HG03354 (cell line): ENCODE measurements around the gene FLNB.
A peak's percentile ranks its signal among the peaks of the same experiment; 100 is the strongest.

Source experiments
- ATAC-seq: cut with Tn5 transposase; IDR thresholded peaks from one replicate; pipeline ENCODE4 v1.9.1; 2021; ENCODE audit warnings: mild to moderate bottlenecking; ENCODE audit not compliant: unreplicated experiment, poor library complexity, severe bottlenecking

FLNB gene

GRCh38 chr3:58099865-58100264, 91.6 kb downstream of the FLNB start:
- no peak for ATAC-seq

GRCh38 chr3:58101499-58102389, 93.5 kb downstream of the FLNB start:
- ATAC-seq: no peak

GRCh38 chr3:58102390-58102750, 94.1 kb downstream of the FLNB start:
- no peak for ATAC-seq

GRCh38 chr3:58102976-58103451, 94.8 kb downstream of the FLNB start:
- ATAC-seq: no peak

GRCh38 chr3:58104151-58104550, 95.9 kb downstream of the FLNB start:
- no peak for ATAC-seq

GRCh38 chr3:58104712-58105111, 96.5 kb downstream of the FLNB start:
- no peak for ATAC-seq

GRCh38 chr3:58105196-58105595, 97.0 kb downstream of the FLNB start:
- ATAC-seq: no peak

- ATAC-seq: no peak
Measured at GRCh38 chr3:58106061-58106460, 97.8 kb downstream of the FLNB start.

- ATAC-seq: no peak
Measured at GRCh38 chr3:58106640-58107039, 98.4 kb downstream of the FLNB start.

GRCh38 chr3:58107597-58107996, 99.4 kb downstream of the FLNB start:
- ATAC-seq: no peak

- ATAC-seq: no peak
Measured at GRCh38 chr3:58109752-58110151, 101.5 kb downstream of the FLNB start.

GRCh38 chr3:58111513-58112184, 103.4 kb downstream of the FLNB start:
- peak; percentile 44 for ATAC-seq

GRCh38 chr3:58112185-58112535, 103.9 kb downstream of the FLNB start:
- ATAC-seq: no peak

GRCh38 chr3:58115175-58115574, 107.0 kb downstream of the FLNB start:
- no peak for ATAC-seq

- ATAC-seq: peak; percentile 67
Measured at GRCh38 chr3:58116161-58116955, 108.1 kb downstream of the FLNB start.

GRCh38 chr3:58116985-58117384, 108.8 kb downstream of the FLNB start:
- ATAC-seq: no peak

GRCh38 chr3:58117561-58118181, 109.4 kb downstream of the FLNB start:
- ATAC-seq: no peak

GRCh38 chr3:58119186-58119585, 111.0 kb downstream of the FLNB start:
- ATAC-seq: no peak

- ATAC-seq: no peak
Measured at GRCh38 chr3:58120075-58120812, 112.0 kb downstream of the FLNB start.
